GM12892 (cell line): ENCODE results near the gene DLK1.

Experiments used
- DNase-seq: peaks from one replicate; pipeline ENCODE4 v3.0.0; 2011; ENCODE audit not compliant: insufficient read length
- FAIRE-seq: peaks from 2 replicates; lab custom pipeline; 2011; peaks lifted over from hg19 to GRCh38; lab: Jason Lieb, UNC
- POLR2A ChIP-seq: IDR thresholded peaks from 2 replicates; pipeline ENCODE4 v1.6.1; 2011; ENCODE audit warnings: low read depth, low read length, control low read depth
- POLR2AphosphoS5 ChIP-seq: IDR thresholded peaks from 2 replicates; pipeline ENCODE4 v1.6.1; 2011; ENCODE audit warnings: low read depth, low read length, control low read depth
- TAF1 ChIP-seq: IDR thresholded peaks from 2 replicates; pipeline ENCODE4 v1.6.1; 2011; ENCODE audit warnings: low read depth, mild to moderate bottlenecking, control low read depth, low read length, borderline replicate concordance

The DLK1 gene

DNA sequence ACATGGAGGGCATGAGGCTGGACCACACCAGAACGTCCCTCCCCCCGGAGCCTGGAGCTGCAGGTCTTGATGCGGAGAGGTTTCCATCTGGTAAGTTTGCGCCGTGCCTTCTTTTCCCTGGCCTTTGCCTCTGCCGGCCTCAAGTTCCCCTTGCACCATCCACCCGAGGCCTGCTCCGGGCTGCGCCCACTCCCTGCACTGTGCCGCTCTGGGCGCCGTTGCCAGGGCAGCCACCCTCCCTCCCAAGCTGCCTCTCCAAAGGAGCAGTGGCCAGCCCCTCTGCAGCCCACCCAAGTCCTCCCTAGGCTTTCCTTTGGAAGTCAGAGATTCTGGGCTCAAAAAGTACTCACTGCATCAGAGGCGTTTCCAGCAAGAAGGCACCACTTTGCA lies 53.0 kb downstream of the DLK1 start:
- FAIRE-seq: no peak
- TF ChIP-seq POLR2AphosphoS5 (no peak), TAF1 (no peak), POLR2A (no peak)
- DNase-seq: no peak

DNA sequence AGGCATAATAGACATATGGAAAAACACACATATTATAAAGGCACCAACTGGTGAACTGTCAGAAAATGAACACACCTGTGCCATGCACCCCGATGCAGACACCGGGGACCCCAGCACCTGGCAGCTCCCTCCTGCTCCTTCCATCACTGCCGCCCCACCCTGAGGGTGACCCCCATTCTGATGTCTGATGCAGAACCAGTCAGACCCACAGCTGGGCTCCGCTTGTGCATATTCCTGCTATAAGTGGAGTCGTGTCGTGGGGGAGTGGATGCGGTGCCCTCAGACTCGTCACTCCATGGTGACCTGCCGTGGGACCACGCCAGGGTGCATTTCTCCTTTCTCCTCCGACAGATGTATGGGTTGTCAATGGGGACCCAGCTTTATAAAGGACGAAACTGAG lies 53.6 kb downstream of the DLK1 start:
- FAIRE-seq (no peak), DNase-seq (no peak)
- TF ChIP-seq POLR2AphosphoS5 (no peak), TAF1 (no peak), POLR2A (no peak)

DNA sequence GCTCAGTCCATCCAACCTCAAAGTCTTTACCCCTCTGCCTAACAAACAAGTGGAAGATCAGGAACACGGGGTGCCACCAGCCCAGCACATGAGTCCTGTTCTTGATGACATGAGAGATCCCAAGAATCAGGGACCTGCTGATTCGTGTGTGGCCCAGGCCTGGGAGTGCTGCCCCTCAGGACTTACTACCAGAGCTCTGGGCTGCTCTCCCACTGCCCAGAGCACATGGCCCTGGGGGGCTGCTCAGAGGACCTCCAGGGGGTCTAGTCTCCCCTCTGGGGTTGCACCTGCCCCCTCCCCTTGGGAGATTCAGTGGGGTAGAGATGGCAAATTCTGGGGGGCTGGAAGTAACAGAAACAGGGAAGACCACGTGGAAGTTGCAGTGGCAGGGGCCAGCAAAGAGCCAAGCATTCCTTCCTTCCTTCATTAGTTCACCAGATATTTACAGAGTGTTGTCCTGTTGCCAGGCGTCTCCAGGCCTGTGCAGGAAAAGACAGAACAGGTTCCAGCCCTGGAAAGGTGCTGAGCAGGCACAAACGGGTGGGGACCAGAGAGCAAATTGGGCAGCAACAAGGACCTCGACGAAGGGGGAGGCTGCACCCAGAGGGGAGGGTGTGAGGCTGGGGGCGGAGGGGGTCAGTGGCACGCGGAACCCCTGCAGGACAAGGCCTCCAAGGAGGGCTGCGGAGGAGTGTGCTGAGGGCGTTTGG lies 54.1 kb downstream of the DLK1 start:
- no peak for TF ChIP-seq POLR2AphosphoS5
- no peak for TF ChIP-seq TAF1
- TF ChIP-seq POLR2A: no peak
- FAIRE-seq (no peak), DNase-seq (no peak)

DNA sequence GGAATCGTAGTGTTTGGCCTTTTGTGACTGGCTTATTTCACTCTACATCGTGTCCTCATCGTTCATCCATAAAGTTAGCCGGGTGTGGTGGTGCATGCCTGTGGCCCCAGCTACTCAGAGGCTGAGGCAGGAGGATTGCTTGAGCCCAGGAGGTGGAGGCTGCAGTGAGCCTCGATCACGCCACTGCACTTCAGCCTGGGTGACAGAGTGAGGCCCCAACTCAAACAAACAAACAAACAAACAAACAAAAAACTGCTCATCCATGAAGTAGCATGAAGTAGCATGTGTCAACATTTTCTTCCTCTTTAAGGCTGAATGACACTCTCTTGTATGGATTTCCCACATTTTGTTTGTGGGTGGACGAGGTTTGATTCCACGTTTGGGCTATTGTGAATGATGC lies 55.3 kb downstream of the DLK1 start:
- DNase-seq: no peak
- no peak for FAIRE-seq
- no peak for TF ChIP-seq POLR2AphosphoS5
- TF ChIP-seq TAF1: no peak
- no peak for TF ChIP-seq POLR2A

DNA sequence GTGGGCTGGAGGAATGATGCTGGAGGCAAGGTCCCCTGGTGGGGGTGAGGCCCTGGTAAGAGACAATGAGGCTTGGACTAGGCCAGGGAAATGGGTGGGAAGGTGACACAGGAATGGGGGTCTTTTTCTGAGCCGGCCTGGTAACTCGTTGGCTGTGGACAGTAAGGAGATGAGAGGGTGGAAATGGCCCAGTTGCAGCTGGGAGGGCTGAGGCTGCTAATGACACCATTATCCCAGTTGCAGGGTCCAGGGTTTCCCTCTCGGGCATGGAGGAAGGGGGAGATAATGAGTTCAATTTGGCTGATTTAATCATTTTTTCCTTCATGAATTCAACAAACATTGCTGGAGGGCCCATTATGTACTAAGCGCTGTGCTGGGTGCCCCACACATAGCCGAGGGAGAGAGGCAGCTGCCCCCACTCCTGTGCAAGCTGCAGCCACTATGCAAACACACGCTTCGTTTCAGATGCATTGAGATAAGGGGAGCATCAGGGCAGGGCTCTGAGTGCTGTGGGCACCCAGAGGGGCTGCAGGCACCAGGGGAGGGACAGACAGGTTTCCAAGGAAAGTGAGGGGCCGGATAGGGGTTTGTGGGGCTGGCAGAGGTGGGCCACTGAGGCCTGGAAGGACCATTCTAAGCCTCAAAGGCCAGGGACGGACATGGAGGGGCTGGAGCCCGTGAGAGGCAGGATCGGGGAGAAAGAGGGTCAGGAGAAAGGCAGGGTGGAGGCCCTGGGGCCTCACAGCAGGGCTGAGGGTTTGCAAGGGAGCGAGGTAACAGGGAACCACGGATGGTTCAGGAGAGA lies 56.0 kb downstream of the DLK1 start:
- DNase-seq (no peak), FAIRE-seq (no peak)
- TF ChIP-seq POLR2AphosphoS5: no peak
- no peak for TF ChIP-seq TAF1
- TF ChIP-seq POLR2A: no peak

DNA sequence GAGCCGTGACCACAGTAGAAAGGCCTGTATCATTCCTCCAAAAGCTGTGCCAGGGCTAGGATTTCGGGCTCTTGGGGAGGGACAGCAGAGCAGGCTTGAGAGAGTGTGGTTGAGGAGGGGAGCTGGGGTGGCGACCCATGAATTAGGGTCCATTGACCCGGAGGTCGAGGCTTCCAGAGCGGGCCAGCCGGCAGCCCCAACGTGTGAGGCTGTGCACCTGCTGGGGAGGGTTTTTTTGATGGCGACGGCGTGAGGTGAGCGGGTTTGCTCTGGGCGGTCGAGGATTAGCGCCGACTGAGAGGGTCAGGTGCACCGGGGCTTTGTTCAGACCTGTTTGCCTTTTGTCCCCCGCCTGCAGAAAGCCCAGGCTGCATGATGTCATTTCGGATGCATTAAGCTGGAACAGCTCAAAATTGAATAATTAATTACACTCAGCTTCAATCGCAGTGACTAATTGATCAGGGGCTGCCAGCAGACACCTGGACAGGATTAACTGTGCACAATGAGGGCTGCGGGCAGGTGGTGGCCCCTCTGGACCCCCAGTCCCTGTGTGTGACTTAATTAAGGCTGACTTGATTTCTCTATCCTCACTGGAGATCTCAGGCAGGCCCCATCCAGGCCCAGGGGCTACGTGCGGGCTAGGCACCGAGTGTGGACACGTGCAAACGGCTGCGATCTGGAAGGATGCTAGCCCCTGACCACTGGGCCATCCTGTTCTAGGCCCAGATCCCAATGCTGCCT lies 57.1 kb downstream of the DLK1 start:
- FAIRE-seq: no peak

DNA sequence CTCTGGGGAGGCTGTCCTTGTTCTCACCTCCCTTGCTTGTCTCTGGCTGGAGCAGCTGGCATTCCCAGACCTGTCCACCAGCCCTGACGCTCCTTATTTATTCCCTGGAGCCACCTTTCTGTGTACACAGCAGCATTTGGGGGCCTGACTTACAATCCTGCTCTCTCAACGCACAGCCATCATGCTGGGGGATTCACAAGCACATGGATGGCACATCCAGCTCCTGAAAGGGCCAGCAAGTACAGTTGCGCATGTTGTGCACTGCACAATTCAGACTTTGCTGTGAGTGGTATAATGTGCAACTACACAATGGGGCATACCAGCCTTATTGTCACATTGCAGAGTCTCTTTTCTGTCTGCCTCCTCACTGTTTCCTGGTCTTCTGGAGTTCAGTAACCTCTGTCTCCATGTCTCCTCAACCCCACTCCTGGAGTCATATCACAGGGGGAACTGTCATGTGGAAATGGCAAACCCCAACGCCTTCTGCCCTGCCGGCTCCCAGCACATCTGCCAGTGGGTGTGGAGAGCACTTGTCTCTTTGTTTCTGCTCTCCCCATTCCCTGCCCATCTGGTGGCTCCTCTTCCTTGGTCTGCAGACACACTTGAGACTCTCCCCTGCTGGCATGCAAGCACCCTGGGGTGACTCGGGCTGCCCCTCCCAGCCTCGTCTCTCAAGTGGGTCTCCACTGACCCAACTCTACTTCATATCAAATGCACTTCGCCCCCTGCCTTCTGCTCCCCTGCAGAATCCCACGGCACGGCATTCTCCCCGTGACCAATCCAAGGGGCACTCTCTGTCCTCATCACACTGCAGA lies 58.0 kb downstream of the DLK1 start:
- FAIRE-seq (no peak), DNase-seq (no peak)
- no peak for TF ChIP-seq POLR2AphosphoS5

More for the DNA sequence above, 57.1 kb downstream of the DLK1 start:
- no peak for DNase-seq
- TF ChIP-seq POLR2AphosphoS5: no peak
- TF ChIP-seq TAF1: no peak
- no peak for TF ChIP-seq POLR2A

DNA sequence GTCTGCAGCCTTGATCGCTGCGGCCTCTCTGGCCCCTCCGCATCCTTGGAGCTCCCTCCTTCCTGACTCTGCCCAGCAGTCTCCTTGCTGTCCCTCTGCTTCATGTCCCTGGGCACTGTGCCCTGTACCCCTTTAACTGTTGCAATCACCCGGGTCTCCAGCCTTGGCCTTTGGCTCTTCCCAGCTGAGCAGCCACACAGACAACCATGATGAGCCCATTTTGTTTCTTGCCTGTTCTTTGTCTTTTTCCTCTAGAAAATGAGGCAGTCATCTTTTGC lies 58.6 kb downstream of the DLK1 start:
- DNase-seq (no peak), FAIRE-seq (no peak)
- TF ChIP-seq TAF1 (no peak), POLR2A (no peak), POLR2AphosphoS5 (no peak)

DNA sequence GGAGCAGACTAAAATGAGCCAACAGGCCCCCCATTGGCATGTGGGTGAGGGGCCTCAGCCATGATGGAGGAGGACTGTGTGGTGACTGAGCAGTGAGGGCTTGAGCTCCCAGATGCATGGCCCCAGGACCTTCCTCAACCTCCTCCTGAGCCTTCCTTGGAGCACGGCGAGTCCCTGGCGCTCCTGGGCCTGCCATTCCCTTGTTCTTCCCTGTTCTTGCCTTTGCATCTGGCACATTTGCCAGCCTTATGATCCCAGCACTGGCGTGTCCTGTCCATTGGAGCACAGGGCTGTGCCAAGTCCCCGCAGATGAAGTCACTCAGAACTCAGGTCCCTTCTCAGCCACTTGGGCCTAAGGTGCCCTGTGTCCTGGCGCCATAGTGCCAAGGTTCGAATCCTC lies 58.9 kb downstream of the DLK1 start:
- FAIRE-seq (no peak), DNase-seq (no peak)
- TF ChIP-seq TAF1 (no peak), POLR2A (no peak), POLR2AphosphoS5 (no peak)

DNA sequence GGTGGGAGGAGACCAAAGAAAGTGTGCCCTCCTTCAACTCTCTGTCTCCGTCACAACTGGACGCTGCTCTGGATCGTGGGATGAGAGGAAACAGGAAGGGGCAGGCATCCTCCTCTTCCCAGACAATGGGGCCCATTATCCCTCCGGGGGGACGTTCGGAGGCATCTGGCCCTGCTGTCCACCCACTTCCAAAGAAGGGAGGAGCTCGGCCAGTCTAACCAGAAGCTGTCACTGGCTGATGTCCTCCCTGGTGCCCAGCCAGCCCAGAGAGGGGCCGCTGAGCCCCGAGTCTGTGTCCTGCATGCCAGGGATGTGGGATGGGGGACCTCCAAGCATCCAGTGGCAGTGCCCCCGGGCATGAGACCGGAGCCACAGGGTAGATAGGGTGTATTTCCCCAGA lies 59.4 kb downstream of the DLK1 start:
- FAIRE-seq (no peak), DNase-seq (no peak)
- TF ChIP-seq POLR2A: no peak
- no peak for TF ChIP-seq TAF1
- no peak for TF ChIP-seq POLR2AphosphoS5

DNA sequence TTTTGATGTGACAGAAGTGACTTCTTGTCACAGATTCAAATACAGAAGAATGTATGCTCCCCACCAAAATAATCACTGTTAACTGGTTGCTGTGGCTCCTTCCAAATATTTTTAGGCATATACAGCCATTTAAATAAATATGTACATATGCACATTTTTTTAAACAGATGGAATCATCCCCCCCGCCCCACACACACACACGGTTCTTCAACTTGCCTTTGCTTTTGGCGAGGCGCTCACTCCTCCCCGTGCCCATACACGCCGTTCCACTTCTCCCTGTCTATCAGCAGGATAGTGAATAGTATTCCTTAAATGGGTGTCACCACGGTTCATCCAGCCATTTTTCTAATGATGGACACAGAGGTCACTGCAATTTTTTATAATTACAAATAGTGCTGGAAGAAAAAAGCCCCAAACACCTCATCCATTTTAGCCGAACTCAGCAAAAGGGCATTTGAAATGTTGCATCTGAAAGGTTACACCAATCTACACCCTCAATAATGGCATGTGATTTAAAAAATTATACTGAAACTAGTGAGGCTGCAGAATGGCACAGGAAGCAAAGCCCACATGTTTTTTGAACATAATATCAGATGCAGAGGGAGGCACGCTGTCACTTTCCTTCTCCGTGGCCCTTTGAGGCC lies 60.0 kb downstream of the DLK1 start:
- FAIRE-seq: no peak

More for the DNA sequence above, 60.0 kb downstream of the DLK1 start:
- no peak for TF ChIP-seq TAF1
- no peak for TF ChIP-seq POLR2AphosphoS5
- TF ChIP-seq POLR2A: no peak
- no peak for DNase-seq
